ENCODE data around the gene DYNC2I2.
A peak's percentile ranks its signal among the peaks of the same experiment; 100 is the strongest.
"Not testable (repeated sequence)": the region's sequence is repeated elsewhere in the genome, so short reads cannot be mapped to it uniquely, and the experiment has no call there.

Gene DYNC2I2

DNA sequence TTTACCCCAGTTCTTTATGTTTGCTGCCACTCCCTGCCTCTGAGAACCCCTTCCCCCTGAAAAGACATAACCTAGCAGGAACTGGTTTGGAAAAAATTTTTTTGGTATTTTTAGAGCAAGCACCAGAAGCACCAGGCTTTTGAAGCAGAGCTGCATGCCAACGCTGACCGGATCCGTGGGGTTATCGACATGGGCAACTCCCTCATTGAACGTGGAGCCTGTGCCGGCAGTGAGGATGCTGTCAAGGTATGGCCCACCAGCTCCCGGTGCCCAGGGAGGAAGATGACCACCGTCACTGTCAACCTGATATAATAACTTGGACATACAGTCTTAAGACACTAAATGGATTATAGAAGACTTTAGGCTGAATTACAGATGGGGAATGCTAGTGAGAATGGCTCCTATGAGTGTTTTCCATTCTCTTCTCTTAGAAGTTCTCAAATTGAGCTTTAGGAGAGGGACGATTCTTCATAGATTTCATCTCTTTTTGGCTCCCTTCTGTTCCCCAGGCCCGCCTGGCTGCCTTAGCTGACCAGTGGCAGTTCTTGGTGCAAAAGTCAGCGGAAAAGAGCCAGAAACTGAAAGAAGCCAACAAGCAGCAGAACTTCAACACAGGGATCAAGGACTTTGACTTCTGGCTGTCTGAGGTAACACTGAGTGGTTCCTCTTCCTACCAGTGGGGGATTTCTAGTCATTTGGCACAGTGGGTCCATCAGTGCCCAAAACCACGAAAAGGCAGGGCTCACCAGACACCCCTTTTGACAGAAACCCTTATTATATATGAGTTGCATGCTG, 44.9 kb downstream of the DYNC2I2 start:
- no peak for DNase-seq

DNA sequence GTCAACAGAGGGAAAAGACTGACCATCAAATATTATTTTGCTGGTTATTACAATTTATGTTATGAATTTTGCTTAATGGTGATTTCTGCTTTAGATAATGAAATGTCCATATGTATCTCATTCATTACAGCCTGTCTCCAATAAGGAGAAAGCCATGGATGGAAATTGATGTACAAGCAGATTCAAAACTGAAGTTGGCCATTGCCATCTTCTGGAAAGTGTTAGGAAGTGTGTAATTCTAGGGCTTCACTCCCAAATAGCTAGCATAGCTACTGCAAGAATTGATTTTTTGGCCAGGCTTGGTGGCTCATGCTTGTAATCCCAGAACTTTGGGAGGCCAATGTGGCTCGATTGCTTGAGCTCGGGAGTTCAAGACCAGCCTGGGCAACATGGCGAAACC, 45.8 kb downstream of the DYNC2I2 start:
- no peak for DNase-seq

DNA sequence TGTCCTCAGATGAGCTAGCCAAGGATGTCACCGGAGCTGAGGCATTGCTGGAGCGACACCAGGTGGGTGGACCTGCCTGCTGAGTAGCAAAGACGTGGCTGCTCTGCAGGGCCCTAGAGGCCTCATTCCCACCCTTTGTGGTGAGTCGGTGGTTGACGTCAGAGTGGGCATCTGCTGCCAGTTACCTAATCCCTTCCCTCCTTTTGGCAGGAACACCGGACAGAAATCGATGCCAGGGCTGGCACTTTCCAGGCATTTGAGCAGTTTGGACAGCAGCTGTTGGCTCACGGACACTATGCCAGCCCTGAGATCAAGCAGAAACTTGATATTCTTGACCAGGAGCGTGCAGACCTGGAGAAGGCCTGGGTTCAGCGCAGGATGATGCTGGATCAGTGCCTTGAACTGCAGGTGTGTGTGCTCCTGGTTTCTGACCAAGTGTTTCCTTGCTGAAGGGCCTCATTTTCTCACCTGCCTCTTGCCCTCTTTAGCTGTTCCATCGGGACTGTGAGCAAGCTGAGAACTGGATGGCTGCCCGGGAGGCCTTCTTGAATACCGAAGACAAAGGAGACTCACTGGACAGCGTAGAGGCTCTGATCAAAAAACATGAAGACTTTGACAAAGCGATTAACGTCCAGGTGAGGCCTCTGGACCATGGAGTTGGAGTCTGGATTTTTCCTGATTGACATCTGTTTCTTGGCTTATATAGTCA, 48.9 kb downstream of the DYNC2I2 start:
- DNase-seq = peak; percentile 13

- no peak for DNase-seq
Observed at GRCh38 chr9:128603697-128604096, 53.0 kb downstream of the DYNC2I2 start.

- no peak for DNase-seq
Observed at GRCh38 chr9:128600099-128600498, 56.5 kb downstream of the DYNC2I2 start.

- DNase-seq = no peak
Observed at GRCh38 chr9:128595471-128595870, 61.2 kb downstream of the DYNC2I2 start.

DNA sequence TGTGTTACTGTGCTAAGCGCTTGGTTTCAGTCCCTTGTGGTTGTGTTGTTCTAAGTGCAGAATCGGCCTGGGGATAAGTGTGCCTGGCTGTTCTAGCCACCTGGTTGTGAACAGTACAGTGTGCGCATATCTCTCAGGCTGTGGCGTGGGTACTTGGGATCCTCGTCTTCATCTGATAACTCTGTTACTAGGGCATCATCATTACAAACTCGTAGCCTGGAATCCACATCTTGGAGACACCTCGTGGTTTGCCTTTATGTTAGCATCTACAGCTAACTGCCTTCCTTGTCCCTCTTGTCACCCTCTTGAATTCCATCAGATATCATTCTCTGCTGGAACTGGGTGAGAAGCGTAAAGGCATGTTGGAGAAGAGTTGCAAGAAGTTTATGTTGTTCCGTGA, 62.8 kb downstream of the DYNC2I2 start:
- DNase-seq = no peak

GRCh38 chr9:128593039-128593438, 63.6 kb downstream of the DYNC2I2 start:
- DNase-seq = no peak

GRCh38 chr9:128588581-128589233, 67.9 kb downstream of the DYNC2I2 start:
- no peak for DNase-seq

GRCh38 chr9:128587453-128587852, 69.2 kb downstream of the DYNC2I2 start:
- no peak for DNase-seq

DNA sequence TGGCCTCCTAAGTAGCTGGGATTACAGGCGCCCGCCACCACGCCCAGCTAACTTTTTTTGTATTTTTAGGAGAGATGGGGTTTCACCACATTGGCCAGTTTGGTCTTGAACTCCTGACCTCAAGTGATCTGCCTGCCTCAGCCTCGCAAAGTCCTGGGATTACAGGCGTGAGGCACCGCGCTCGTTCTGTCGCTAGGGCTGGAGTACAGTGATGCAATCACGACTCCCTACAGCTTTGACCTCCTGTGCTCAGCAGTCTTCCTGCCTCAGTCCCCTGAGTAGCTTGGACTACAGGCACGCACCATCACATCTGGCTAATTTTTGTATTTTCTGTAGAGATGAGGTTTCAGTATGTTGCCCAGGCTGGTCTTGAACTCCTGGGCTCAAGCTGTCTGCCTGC, 69.7 kb downstream of the DYNC2I2 start:
- DNase-seq = not testable (repeated sequence)

DNA sequence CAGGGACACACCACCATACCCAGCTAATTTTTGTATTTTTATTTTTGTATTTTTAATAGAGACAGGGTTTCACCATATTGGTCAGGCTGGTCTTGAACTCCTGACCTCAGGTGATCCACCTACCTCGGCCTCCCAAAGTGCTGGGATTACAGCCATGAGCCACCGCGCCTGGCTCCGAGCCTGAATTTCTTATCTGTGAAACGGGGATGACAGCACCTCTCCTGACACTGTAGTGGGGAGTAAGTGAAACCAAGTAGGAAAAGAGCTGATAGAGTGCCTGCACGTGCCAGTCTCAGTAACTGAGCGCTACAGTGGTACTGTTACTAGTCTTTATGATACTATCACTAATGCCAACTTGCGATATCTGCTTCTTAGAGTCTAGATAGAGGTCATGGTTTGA, 71.5 kb downstream of the DYNC2I2 start:
- DNase-seq = not testable (repeated sequence)
